ENCODE results near the gene LIPC.

- TF ChIP-seq, protein P1, sequence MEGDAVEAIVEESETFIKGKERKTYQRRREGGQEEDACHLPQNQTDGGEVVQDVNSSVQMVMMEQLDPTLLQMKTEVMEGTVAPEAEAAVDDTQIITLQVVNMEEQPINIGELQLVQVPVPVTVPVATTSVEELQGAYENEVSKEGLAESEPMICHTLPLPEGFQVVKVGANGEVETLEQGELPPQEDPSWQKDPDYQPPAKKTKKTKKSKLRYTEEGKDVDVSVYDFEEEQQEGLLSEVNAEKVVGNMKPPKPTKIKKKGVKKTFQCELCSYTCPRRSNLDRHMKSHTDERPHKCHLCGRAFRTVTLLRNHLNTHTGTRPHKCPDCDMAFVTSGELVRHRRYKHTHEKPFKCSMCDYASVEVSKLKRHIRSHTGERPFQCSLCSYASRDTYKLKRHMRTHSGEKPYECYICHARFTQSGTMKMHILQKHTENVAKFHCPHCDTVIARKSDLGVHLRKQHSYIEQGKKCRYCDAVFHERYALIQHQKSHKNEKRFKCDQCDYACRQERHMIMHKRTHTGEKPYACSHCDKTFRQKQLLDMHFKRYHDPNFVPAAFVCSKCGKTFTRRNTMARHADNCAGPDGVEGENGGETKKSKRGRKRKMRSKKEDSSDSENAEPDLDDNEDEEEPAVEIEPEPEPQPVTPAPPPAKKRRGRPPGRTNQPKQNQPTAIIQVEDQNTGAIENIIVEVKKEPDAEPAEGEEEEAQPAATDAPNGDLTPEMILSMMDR (IDR thresholded peaks at IDR 0.05) = no peak
- TF ChIP-seq POLR2A (IDR thresholded peaks at IDR 0.05; ENCODE audit: low read length) (no peak), MAX (IDR thresholded peaks at IDR 0.05) (no peak), RAD21 (conservative IDR thresholded peaks at IDR 0.05 in 1 of 2, IDR thresholded peaks at IDR 0.05 in 1 of 2) (no peak), PBX3 (IDR thresholded peaks at IDR 0.05) (no peak), HOXA7 (CRISPR knock-in tag; IDR thresholded peaks at IDR 0.05) (no peak), EP300 (IDR thresholded peaks at IDR 0.05) (no peak), KDM5A (IDR thresholded peaks at IDR 0.05) (no peak), CEBPB (IDR thresholded peaks at IDR 0.05) (no peak), SMC3 (IDR thresholded peaks at IDR 0.05) (no peak), HOXB5 (CRISPR knock-in tag; IDR thresholded peaks at IDR 0.05) (no peak), CHD2 (IDR thresholded peaks at IDR 0.05; ENCODE audit: low read length, partially characterized antibody) (no peak), CHD4 (IDR thresholded peaks at IDR 0.05; ENCODE audit: borderline replicate concordance) (no peak)
- TF ChIP-seq, protein P2, sequence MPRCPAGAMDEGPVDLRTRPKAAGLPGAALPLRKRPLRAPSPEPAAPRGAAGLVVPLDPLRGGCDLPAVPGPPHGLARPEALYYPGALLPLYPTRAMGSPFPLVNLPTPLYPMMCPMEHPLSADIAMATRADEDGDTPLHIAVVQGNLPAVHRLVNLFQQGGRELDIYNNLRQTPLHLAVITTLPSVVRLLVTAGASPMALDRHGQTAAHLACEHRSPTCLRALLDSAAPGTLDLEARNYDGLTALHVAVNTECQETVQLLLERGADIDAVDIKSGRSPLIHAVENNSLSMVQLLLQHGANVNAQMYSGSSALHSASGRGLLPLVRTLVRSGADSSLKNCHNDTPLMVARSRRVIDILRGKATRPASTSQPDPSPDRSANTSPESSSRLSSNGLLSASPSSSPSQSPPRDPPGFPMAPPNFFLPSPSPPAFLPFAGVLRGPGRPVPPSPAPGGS (IDR thresholded peaks at IDR 0.05) = no peak
Observed at GRCh38 chr15:58459560-58459959, 27.8 kb downstream of the LIPC start.
